Measurements from ENCODE around the gene ANK3. TPM values are rescaled to one million over a fixed set of nuclear protein-coding genes. Genes with fewer than 3 reads are reported as not detected.

ANK3 gene
- total RNA-seq, 1 experiment from 2014 or later = 15.3 TPM

- no TSS peak for BruUV-seq (replicated peaks)
- intact Hi-C loops (cut with micrococcal nuclease) = no loop called here
- ChIA-PET RAD21 (ENCODE audit: low non-redundant PET in 1 of 2, low total read pairs in 2 of 2, uncharacterized antibody in 2 of 2, unreplicated experiment in 2 of 2) (no interaction called here), CTCF (no interaction called here), POLR2A (no interaction called here)
- Histone ChIP-seq H3K4me2 (ENCODE audit: low read length) (no peak overlapping the region), H3K9me3 (ENCODE audit: control insufficient read depth in 1 of 2, insufficient read depth in 1 of 2, low read depth in 1 of 2, low read length in 2 of 2) (no peaks in the 10 kb centered on the region), H3K27ac (ENCODE audit: low read depth, low read length) (no peak overlapping the region), H3K9me2 (ENCODE audit: insufficient read depth) (no peaks in the 10 kb centered on the region), H3K4me3 (replicated peaks in 1 of 2; ENCODE audit: low read depth in 1 of 2, low read length in 2 of 2) (no peak overlapping the region), H3K36me3 (ENCODE audit: control insufficient read depth in 1 of 2, insufficient read depth in 2 of 2, low read length in 2 of 2) (no peaks in the 10 kb centered on the region), H2AFZ (ENCODE audit: low read depth, low read length, poor library complexity, severe bottlenecking) (no peak overlapping the region), H3K9ac (ENCODE audit: low read length) (no peak overlapping the region), H3K79me2 (ENCODE audit: insufficient read depth, low read length) (no peaks in the 10 kb centered on the region), H4K20me1 (ENCODE audit: insufficient read depth) (no peaks in the 10 kb centered on the region), H3K4me1 (ENCODE audit: control insufficient read depth in 1 of 2, insufficient read depth in 2 of 2, low read length in 2 of 2) (no peaks in the 10 kb centered on the region), H3K27me3 (ENCODE audit: insufficient read depth, low read length) (no peaks in the 10 kb centered on the region)
- ATAC-seq (no peak), DNase-seq (ENCODE audit: low read depth, low spot score) (no peak)
- TF ChIP-seq POLR2A (IDR thresholded peaks at IDR 0.05; ENCODE audit: borderline replicate concordance, extremely low read depth, insufficient read depth, insufficient read length) (no peak), RAD21 (IDR thresholded peaks at IDR 0.05; ENCODE audit: low read depth) (no peak), MAX (IDR thresholded peaks at IDR 0.05) (no peak), SP1 (IDR thresholded peaks at IDR 0.05; ENCODE audit: low read depth) (no peak), EZH2 (IDR thresholded peaks at IDR 0.05) (no peak), FOSL1 (IDR thresholded peaks at IDR 0.05; ENCODE audit: low read depth) (no peak), EGR1 (IDR thresholded peaks at IDR 0.05; ENCODE audit: low read depth) (no peak), POLR2AphosphoS5 (IDR thresholded peaks at IDR 0.05; ENCODE audit: low read depth, low read length) (no peak), CEBPB (IDR thresholded peaks at IDR 0.05; ENCODE audit: low read depth) (no peak), YY1 (IDR thresholded peaks at IDR 0.05; ENCODE audit: extremely low read depth, insufficient replicate concordance, low read depth, low read length) (no peak), SIN3A (IDR thresholded peaks at IDR 0.05; ENCODE audit: low read depth) (no peak), ZNF274 (IDR thresholded peaks at IDR 0.05; ENCODE audit: low read depth, low read length) (no peak), EZH2phosphoT487 (IDR thresholded peaks at IDR 0.05; ENCODE audit: borderline replicate concordance) (no peak), ZFX (IDR thresholded peaks at IDR 0.05) (no peak), TCF7L2 (IDR thresholded peaks at IDR 0.05; ENCODE audit: borderline replicate concordance, extremely low read depth, insufficient read depth, insufficient read length) (no peak), ZBTB33 (IDR thresholded peaks at IDR 0.05; ENCODE audit: extremely low read depth, insufficient replicate concordance, low read length) (no peak), CTCF (IDR thresholded peaks at IDR 0.05 in 2 of 3, conservative IDR thresholded peaks at IDR 0.05 in 1 of 3; ENCODE audit: borderline replicate concordance in 1 of 3, insufficient read depth in 1 of 3, low read depth in 2 of 3, low read length in 2 of 3) (no peak)
- TF ChIP-seq, protein P1, sequence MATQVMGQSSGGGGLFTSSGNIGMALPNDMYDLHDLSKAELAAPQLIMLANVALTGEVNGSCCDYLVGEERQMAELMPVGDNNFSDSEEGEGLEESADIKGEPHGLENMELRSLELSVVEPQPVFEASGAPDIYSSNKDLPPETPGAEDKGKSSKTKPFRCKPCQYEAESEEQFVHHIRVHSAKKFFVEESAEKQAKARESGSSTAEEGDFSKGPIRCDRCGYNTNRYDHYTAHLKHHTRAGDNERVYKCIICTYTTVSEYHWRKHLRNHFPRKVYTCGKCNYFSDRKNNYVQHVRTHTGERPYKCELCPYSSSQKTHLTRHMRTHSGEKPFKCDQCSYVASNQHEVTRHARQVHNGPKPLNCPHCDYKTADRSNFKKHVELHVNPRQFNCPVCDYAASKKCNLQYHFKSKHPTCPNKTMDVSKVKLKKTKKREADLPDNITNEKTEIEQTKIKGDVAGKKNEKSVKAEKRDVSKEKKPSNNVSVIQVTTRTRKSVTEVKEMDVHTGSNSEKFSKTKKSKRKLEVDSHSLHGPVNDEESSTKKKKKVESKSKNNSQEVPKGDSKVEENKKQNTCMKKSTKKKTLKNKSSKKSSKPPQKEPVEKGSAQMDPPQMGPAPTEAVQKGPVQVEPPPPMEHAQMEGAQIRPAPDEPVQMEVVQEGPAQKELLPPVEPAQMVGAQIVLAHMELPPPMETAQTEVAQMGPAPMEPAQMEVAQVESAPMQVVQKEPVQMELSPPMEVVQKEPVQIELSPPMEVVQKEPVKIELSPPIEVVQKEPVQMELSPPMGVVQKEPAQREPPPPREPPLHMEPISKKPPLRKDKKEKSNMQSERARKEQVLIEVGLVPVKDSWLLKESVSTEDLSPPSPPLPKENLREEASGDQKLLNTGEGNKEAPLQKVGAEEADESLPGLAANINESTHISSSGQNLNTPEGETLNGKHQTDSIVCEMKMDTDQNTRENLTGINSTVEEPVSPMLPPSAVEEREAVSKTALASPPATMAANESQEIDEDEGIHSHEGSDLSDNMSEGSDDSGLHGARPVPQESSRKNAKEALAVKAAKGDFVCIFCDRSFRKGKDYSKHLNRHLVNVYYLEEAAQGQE (IDR thresholded peaks at IDR 0.05; ENCODE audit: low read depth) = no peak
- TF ChIP-seq, protein P2, sequence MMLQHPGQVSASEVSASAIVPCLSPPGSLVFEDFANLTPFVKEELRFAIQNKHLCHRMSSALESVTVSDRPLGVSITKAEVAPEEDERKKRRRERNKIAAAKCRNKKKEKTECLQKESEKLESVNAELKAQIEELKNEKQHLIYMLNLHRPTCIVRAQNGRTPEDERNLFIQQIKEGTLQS (IDR thresholded peaks at IDR 0.05) = no peak
These were observed 315.7 kb downstream of the ANK3 start for GRCh38 chr10:60073781-60074656.
